GM21515 (cell line): ENCODE data around the gene MCOLN2.
A peak's percentile ranks its signal among the peaks of the same experiment; 100 is the strongest.
"Not testable (repeated sequence)": the region's sequence is repeated elsewhere in the genome, so short reads cannot be mapped to it uniquely, and the experiment has no call there.

ENCODE experiments used
- ATAC-seq: cut with Tn5 transposase; IDR thresholded peaks from one replicate; pipeline ENCODE4 v1.9.1; 2021; ENCODE audit not compliant: unreplicated experiment

The MCOLN2 gene

DNA sequence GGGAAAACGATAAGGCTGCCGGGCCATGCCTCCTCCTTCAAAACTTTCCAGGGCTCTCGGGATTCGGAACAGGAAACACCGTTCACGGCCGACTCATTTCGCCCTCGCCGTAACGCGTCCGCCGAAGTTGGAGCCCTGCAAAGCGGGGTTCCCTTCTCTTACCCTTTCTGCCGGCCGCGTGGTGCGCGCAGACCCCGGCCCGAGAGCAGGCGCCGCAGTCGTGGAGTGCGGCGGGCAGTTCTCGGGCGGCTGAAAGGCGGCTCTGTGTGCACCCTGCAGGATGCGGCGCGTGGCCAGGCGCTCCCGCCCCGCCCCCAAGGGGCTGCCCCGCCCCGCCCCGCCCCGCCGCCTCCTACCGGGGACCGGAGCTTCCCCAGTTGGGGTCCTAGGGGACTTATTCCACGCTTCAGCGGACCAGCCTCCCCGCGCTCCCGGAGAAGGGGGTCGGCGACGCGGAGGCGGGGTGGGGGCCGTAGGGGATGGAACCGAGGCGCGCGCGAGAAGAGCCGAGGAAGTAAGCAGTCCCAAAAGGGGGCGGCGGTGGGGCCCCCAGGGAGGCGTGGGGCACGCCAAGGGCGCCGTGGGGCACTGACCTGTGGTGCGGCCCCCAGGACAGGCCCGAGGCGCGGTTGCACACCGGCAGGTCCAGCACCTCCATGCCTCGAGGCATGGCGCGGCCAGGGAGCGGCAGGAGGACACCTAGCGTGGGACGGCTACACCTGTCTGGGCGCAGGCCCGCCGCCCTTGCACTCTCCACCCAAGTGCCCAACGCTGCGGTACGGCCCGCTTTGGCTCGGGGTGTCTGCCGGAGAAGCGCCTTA is at the start of gene MCOLN2:
Gene MCOLN2 (minus strand): TSS at position 268 of the 821 bp plus-strand sequence. CDS start 241 bp downstream, at position 27.
- ATAC-seq = peak; percentile 49

DNA sequence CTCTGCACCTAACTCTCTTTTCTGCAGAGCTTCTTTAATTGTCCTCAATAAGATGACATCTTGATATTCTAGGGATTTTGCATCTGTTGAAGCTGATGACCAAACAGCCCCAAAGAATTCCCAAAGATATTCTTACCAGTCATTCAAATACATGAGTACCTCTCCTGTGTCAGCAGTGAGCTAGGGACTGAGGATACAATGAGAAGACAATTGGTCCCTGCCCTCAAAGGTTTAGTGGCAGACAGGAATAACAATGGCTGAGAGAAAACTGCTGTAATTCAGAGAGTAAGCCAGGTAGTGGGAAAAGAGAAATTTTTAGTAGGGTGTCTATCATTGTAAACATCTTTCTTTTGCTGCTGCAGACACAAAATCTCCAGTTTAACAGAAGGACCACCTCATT is 45.5 kb upstream of the MCOLN2 start:
- ATAC-seq = no peak

- ATAC-seq = no peak
Observed at GRCh38 chr1:85041793-85042192, 44.9 kb upstream of the MCOLN2 start.

DNA sequence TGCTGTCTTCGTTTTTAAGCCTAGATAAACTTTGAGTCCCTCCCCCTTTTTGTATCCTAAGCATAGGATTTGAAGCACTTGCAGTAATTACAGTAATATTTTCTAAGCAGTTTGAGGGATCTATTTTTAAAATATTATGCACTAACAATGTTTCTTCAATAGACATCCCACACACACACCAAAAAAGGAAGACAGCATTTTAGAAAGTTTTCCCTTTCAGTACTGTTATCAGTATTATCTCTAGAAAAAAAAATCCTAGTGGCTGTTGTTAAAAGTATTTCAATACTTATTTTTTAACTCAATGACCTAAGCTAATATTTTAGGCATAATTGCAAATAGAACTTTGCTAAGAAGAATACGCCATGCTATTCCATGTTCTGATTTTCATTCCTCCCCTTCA is 36.3 kb upstream of the MCOLN2 start:
- no peak for ATAC-seq

- ATAC-seq = no peak
Observed at GRCh38 chr1:85030536-85030935, 33.6 kb upstream of the MCOLN2 start.

DNA sequence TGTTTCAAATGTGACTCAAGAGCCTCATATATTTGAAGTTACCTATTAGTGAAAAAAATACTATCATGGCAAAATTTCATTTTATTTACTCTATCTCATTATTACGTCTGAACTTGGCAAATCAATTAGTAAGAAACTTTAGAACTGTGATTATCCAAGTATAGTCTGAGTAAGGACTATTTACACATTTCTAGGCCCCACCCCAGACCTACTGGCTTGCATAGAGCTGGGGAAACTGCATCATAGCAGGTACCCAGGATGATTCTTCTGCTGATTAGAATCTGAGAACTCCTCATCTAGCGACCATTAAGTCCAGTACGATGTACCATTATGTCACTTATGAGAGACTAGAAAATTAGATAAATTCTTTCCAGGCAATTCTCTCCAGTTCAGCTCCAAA is 31.2 kb upstream of the MCOLN2 start:
- ATAC-seq = no peak

DNA sequence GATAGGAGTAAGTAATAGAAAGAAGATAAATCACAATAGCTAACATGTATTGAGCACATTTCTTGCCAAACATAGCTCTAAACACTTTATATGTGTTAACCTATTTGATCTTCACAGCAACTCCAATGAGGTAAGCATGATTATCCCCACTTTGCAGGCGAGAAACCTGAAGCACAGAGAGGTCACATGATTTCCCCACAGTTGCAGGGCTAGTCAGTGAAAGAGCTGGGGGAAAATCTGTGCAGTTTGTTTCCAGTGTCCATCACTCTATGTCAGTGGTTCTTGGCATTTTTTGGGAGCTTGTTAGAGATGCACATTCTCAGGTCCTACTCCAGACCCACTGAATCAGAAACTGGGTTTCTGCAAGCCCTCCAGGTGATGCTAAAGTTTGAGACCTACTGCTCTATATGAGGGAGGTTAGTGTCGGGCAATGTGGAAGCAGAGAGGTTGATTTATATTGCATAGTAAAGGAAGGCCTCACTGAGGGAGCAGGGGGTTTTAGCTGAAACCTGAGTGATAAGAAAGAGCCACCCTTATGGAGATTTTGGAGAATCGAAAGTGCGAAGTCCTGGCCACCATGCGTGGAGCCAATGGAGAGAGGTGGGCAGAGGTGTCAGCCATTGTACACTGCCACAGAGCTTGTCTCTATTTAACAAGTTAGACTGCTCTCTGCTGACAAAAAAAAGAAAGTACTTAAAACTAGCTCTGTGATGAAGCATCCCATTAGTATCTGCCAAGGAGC is 30.5 kb upstream of the MCOLN2 start:
- ATAC-seq = peak; percentile 78

GRCh38 chr1:85025940-85026339 is 29.0 kb upstream of the MCOLN2 start:
- no peak for ATAC-seq

GRCh38 chr1:85024736-85025135 is 27.8 kb upstream of the MCOLN2 start:
- no peak for ATAC-seq

DNA sequence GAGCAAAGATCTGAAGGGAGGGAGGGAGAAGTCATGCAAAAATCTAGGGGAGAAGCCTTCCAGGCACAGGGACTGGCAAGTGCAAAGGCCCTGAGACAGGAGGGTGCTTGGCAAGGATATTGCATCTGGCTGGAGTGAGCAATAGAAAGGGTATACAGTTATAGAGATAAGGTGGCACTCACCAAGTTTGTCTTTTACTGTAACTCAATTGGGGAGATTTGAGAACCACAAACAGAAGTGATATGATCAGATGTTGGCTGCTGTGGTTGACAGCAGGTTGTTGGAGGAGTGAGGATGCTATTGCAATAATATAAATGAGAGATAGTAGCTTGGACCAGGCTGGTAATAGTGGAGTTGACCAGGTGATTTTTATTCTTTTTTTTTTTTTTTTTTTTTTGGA is 25.8 kb upstream of the MCOLN2 start:
- ATAC-seq = no peak

DNA sequence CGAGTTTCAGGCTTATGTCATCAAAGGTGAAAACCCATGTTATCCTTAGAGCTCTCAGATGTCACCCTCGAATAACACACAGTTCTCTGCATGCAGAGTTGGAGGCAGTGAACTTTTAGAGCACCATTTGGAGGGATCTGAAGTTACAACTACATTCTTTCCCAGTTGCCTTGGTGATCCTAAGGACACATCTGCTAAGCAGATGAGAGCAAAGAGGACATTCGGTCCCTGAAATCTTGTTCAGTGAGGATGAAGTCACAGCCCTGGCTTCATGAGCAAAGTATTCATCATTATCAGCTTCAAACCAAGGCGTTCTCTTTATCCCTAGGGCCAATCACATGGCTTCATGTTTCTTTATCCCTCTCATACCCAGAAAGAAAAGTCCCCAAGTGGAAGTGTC is 23.1 kb upstream of the MCOLN2 start:
- ATAC-seq = no peak

GRCh38 chr1:85015826-85016225 is 18.9 kb upstream of the MCOLN2 start:
- no peak for ATAC-seq

DNA sequence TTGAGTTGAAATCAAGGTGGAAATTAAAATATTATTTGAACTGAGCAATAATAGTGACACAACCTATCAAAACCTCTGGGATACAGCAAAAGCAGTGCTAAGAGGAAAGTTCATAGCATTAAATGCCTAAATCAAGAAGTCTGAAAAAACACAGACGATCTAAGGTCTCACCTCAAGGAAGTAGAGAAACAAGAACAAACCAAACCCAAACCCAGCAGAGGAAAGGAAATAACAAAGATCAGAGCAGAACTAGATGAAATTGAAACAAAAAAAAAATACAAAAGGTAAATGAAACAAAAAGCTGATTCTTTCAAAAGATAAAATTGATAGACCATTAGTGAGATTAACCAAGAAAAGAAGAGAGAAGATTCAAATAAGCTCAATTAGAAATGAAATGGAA is 8.7 kb upstream of the MCOLN2 start:
- not testable (repeated sequence) for ATAC-seq

GRCh38 chr1:85001742-85002141 is 4.8 kb upstream of the MCOLN2 start:
- ATAC-seq = no peak

DNA sequence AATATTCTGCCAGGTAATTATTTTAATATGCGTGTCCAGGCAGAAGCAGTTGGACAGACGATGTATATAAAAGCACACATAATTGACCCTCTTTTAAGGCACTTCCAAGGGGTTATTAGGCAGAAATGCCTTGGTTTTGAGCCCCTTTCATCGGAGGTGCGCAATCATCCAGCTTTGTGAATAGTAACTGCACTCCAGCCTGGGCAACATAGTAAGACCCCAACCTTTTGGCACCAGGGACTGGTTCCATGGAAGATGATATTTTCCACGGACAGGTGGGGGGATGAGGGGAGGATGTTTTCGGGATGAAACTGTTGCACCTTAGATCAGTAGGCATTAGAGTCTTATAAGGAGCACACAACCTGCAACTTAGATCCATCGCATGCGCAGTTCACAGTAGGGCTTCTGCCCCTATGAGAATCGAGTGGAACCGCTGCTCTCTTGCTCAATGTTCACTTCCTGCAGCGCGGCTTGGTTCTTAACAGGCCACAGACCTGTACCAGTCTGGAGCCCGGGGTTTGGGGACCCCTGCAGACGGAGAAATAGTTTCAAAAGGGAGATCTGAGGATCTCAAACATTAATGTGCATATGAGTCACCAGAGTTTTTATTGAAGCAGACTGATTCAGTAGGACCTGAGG is 1.8 kb upstream of the MCOLN2 start:
- no peak for ATAC-seq

- no peak for ATAC-seq
Observed at GRCh38 chr1:84997667-84998600, 1.0 kb upstream of the MCOLN2 start.

DNA sequence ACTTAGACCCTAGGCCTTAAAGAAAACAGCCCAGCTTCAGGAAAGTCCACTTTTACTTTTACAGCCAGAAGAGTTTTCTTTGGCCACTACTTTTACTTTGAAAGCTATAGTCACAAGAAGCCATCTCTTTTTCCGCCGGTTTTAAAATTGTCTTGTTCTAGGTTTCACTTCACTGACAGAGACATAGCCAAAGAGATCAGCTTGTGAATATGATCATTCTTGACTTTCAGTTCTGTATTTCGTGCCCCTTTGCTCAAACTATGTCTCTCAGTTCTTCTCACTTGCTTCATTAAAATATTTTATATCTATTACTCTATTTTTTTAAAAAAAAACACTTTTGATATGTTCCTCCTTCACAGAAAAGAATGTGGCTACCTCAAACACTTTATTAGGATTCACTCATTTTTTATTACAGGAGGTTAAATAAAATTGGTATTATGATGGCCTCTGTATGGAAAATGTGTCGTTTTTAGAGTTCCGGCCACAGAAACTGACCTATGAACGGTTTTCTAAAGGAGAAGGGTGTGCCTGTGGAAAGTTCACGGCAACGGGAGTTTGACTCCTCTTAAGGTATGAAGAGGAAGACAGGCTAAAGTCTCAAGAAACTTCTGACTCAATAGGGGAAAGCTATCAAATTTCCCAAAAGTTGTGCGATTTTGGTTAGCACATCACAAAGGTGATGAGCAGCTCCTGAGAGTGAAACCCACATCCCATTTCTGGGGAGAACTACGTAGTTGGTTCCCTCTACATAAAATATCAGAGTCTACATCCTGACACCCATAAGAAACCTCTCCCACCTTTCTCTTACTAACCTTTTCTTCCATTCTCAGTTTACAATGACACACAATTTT is 1.2 kb downstream of the MCOLN2 start:
- peak; percentile 52 for ATAC-seq

DNA sequence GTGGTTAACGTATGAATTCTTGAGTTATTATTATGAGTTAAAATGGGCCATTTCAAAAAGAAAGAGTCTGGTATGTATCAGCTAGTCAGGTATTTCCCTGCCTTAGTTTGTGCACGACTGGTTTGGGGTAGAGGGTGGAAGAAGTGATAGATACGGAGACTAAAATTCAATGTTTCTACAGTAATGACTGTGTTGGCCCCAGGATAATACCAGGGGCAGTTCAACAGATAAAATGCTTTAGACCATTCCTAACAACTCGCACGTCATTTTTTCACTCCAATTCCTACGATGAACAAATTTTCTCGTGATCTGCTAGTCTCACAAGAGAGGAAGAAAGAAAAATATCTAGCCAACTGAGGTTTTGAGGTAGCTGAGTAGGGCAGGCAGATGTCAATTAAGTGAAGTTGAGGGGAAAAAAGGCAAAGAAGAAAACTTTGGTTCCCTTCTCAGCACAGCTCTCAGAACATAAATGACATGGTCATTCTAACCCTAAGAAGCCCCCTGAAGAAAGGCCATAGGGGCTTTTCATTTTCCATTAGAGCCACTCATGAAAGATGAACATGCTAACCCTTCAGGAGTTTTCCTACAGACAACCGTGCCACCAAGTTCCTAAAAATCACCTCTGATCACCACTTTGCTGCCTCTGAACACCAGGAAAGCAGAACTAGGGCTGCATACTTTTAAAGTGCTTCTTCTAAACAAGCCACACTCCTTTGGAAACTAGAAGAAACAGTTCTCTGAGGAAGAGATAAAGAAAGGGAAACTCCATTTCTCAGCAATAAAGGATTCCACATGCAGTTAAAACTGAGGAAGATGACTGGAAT is 5.6 kb downstream of the MCOLN2 start:
- ATAC-seq = no peak

DNA sequence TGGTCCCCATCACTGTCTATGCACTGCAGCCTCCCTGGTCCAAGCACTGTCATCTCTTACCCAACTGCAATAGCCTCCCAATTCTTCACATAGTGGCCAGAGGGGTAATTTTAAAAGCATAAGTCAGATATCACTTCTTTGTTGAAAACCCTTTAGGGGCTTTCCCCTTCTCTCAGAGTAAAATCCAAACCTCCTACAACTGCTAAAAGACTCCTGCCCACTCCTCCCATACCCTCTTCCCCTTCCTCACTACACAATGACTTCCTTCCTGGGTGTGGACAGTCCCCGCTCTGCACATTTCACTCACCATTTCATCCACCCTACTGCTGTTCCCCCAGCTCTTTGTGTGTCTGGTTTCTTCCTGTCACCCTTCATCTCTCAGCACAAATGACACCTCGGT is 8.3 kb downstream of the MCOLN2 start:
- peak; percentile 64 for ATAC-seq
